Measurements from ENCODE around the gene SPON2.

DNA sequence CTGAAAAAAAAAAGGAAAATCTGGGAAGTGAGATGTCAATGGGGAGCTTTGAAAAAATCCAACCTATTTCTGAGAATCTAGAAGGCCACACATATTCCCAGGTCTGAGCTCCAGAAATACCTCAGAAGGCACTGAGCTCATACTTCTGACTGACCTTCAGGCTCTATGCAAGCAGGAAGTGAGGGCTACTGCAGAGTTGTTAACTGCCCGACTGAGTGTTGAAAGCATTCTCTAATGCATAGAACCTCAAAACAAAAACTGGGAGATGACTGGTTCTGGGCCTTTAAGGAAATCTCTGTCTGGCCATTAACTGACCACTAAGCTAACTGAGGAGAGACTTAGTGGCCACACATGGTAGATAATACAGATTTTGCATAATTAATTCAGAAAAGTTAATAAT, 7.6 kb upstream of the SPON2 start:
- TF ChIP-seq, protein P1, sequence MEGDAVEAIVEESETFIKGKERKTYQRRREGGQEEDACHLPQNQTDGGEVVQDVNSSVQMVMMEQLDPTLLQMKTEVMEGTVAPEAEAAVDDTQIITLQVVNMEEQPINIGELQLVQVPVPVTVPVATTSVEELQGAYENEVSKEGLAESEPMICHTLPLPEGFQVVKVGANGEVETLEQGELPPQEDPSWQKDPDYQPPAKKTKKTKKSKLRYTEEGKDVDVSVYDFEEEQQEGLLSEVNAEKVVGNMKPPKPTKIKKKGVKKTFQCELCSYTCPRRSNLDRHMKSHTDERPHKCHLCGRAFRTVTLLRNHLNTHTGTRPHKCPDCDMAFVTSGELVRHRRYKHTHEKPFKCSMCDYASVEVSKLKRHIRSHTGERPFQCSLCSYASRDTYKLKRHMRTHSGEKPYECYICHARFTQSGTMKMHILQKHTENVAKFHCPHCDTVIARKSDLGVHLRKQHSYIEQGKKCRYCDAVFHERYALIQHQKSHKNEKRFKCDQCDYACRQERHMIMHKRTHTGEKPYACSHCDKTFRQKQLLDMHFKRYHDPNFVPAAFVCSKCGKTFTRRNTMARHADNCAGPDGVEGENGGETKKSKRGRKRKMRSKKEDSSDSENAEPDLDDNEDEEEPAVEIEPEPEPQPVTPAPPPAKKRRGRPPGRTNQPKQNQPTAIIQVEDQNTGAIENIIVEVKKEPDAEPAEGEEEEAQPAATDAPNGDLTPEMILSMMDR (IDR thresholded peaks at IDR 0.05): no peak
- TF ChIP-seq EZH2 (IDR thresholded peaks at IDR 0.05) (no peak), EZH2phosphoT487 (IDR thresholded peaks at IDR 0.05) (no peak)

Data from neural progenitor cell (in vitro differentiated cells).